SK-N-SH treated with all-trans-retinoic acid at 6 μM for 48 hours (cell line): ENCODE measurements around the gene SLCO3A1.

ENCODE experiments used
- ARNTL ChIP-seq: fragments of 450-650 bp; formaldehyde crosslinking; IDR thresholded peaks from 2 replicates; pipeline ENCODE4 v1.5.0; 2020; ENCODE audit warnings: low read depth, mild to moderate bottlenecking, moderate library complexity, borderline replicate concordance
- CSDC2 ChIP-seq: fragments of 250-450 bp; sonication (Bioruptor Pico); IDR thresholded peaks from 2 replicates; pipeline ENCODE4 v1.5.0; 2020; ENCODE audit warnings: mild to moderate bottlenecking, moderate library complexity
- ESRRG ChIP-seq: fragments of 250-450 bp; sonication (Bioruptor Pico); IDR thresholded peaks from 2 replicates; pipeline ENCODE4 v1.6.1; 2021; ENCODE audit warnings: mild to moderate bottlenecking
- ISL1 ChIP-seq: fragments of 250-450 bp; sonication (Bioruptor Pico); IDR thresholded peaks from 2 replicates; pipeline ENCODE4 v2.1.2; 2022; ENCODE audit warnings: mild to moderate bottlenecking, moderate library complexity
- OSR1 ChIP-seq: fragments of 250-450 bp; sonication (Bioruptor Pico); IDR thresholded peaks from 2 replicates; pipeline ENCODE4 v1.8.0; 2022; ENCODE audit warnings: moderate library complexity, mild to moderate bottlenecking, inconsistent platforms
- POU6F1 ChIP-seq: fragments of 250-450 bp; sonication (Bioruptor Pico); IDR thresholded peaks from 2 replicates; pipeline ENCODE4 v1.8.0; 2021; ENCODE audit warnings: low read depth, mild to moderate bottlenecking, moderate library complexity, borderline replicate concordance
- PPARA ChIP-seq: fragments of 250-450 bp; sonication (Bioruptor Pico); IDR thresholded peaks from 2 replicates; pipeline ENCODE4 v1.5.0; 2020; ENCODE audit warnings: mild to moderate bottlenecking, borderline replicate concordance
- RARB ChIP-seq: fragments of 250-450 bp; sonication (Bioruptor Pico); IDR thresholded peaks from 2 replicates; pipeline ENCODE4 v1.8.0; 2021; ENCODE audit warnings: mild to moderate bottlenecking, moderate library complexity
- TCF4 ChIP-seq: fragments of 250-450 bp; sonication (Bioruptor Pico); IDR thresholded peaks from 2 replicates; pipeline ENCODE4 v1.8.0; 2021; ENCODE audit warnings: mild to moderate bottlenecking, moderate library complexity, borderline replicate concordance
- TOX ChIP-seq: fragments of 250-450 bp; sonication (Bioruptor Pico); IDR thresholded peaks from 2 replicates; pipeline ENCODE4 v1.8.0; 2021; ENCODE audit warnings: mild to moderate bottlenecking, moderate library complexity, borderline replicate concordance
- ZFP3 ChIP-seq: fragments of 250-450 bp; sonication (Bioruptor Pico); IDR thresholded peaks from 2 replicates; pipeline ENCODE4 v1.5.0; 2020; ENCODE audit warnings: mild to moderate bottlenecking, moderate library complexity
- ZFP30 ChIP-seq: fragments of 450-650 bp; formaldehyde crosslinking; IDR thresholded peaks from 2 replicates; pipeline ENCODE4 v1.5.0; 2022; ENCODE audit warnings: mild to moderate bottlenecking, moderate library complexity
- ZNF565 ChIP-seq: fragments of 450-650 bp; formaldehyde crosslinking; conservative IDR thresholded peaks from 2 replicates; pipeline ENCODE4 v1.5.0; 2020; ENCODE audit warnings: low read depth, mild to moderate bottlenecking, moderate library complexity
- TF ChIP-seq, protein P1 (sequence below): fragments of 250-450 bp; sonication (Bioruptor Pico); IDR thresholded peaks from 2 replicates; pipeline ENCODE4 v1.5.1; 2020; ENCODE audit warnings: low read depth, mild to moderate bottlenecking, moderate library complexity

GRCh38 chr15:91894606-91895005 lies 41.1 kb downstream of the SLCO3A1 start:
- no peak for TF ChIP-seq RARB (CRISPR knock-in tag)
- no peak for TF ChIP-seq ZFP30 (CRISPR knock-in tag)
- TF ChIP-seq ISL1 (CRISPR knock-in tag) = no peak
- no peak for TF ChIP-seq POU6F1 (CRISPR knock-in tag)
- no peak for TF ChIP-seq PPARA (CRISPR knock-in tag)
- TF ChIP-seq ARNTL (CRISPR knock-in tag) = no peak
- no peak for TF ChIP-seq ZFP3 (CRISPR knock-in tag)
- no peak for TF ChIP-seq TCF4 (CRISPR knock-in tag)
- TF ChIP-seq CSDC2 (CRISPR knock-in tag) = no peak
- no peak for TF ChIP-seq OSR1 (CRISPR knock-in tag)
- TF ChIP-seq, protein P1, sequence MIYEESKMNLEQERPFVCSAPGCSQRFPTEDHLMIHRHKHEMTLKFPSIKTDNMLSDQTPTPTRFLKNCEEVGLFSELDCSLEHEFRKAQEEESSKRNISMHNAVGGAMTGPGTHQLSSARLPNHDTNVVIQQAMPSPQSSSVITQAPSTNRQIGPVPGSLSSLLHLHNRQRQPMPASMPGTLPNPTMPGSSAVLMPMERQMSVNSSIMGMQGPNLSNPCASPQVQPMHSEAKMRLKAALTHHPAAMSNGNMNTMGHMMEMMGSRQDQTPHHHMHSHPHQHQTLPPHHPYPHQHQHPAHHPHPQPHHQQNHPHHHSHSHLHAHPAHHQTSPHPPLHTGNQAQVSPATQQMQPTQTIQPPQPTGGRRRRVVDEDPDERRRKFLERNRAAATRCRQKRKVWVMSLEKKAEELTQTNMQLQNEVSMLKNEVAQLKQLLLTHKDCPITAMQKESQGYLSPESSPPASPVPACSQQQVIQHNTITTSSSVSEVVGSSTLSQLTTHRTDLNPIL (CRISPR knock-in tag) = no peak
- no peak for TF ChIP-seq ZNF565
- no peak for TF ChIP-seq TOX
- TF ChIP-seq ESRRG (CRISPR knock-in tag) = no peak
